Suprapubic skin (tissue), 3 donors: ENCODE results near the gene PLCG2.

Experiments
- CTCF ChIP-seq, 2 donors: fragments of 200-600 bp in 1 of 2; fragments of 450-650 bp in 1 of 2; sonication (generic) in 1 of 2; IDR thresholded peaks; one replicate each; pipeline ENCODE4 v1.5.1; 2016 to 2019; ENCODE audit warnings: antibody characterized with exemption in 2 of 2, mild to moderate bottlenecking in 1 of 2, moderate library complexity in 1 of 2
- POLR2A ChIP-seq, 2 donors: fragments of 450-650 bp; IDR thresholded peaks; one replicate each; pipeline ENCODE4 v1.6.1; 2017; ENCODE audit warnings: antibody characterized with exemption in 2 of 2, mild to moderate bottlenecking in 2 of 2, moderate library complexity in 2 of 2

GRCh38 chr16:81798311-81799137 lies 19.4 kb downstream of the PLCG2 start:
- TF ChIP-seq CTCF (IDR thresholded peaks at IDR 0.05) (no peak), POLR2A (IDR thresholded peaks at IDR 0.05) (no peak)
